ENCODE data around the gene TMEM63C.

- no peak for TF ChIP-seq EZH2 (IDR thresholded peaks at IDR 0.05; ENCODE audit: borderline replicate concordance, low read length)
- TF ChIP-seq, protein P1, sequence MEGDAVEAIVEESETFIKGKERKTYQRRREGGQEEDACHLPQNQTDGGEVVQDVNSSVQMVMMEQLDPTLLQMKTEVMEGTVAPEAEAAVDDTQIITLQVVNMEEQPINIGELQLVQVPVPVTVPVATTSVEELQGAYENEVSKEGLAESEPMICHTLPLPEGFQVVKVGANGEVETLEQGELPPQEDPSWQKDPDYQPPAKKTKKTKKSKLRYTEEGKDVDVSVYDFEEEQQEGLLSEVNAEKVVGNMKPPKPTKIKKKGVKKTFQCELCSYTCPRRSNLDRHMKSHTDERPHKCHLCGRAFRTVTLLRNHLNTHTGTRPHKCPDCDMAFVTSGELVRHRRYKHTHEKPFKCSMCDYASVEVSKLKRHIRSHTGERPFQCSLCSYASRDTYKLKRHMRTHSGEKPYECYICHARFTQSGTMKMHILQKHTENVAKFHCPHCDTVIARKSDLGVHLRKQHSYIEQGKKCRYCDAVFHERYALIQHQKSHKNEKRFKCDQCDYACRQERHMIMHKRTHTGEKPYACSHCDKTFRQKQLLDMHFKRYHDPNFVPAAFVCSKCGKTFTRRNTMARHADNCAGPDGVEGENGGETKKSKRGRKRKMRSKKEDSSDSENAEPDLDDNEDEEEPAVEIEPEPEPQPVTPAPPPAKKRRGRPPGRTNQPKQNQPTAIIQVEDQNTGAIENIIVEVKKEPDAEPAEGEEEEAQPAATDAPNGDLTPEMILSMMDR (conservative IDR thresholded peaks at IDR 0.05 in 1 of 2, IDR thresholded peaks at IDR 0.05 in 1 of 2; ENCODE audit: extremely low read depth in 1 of 2, insufficient read depth in 1 of 2, low read depth in 1 of 2, low read length in 2 of 2) = no peak
Measured at GRCh38 chr14:77296155-77296554, 114.6 kb downstream of the TMEM63C start.
